ENCODE data around the gene SRGN.

The SRGN gene

DNA sequence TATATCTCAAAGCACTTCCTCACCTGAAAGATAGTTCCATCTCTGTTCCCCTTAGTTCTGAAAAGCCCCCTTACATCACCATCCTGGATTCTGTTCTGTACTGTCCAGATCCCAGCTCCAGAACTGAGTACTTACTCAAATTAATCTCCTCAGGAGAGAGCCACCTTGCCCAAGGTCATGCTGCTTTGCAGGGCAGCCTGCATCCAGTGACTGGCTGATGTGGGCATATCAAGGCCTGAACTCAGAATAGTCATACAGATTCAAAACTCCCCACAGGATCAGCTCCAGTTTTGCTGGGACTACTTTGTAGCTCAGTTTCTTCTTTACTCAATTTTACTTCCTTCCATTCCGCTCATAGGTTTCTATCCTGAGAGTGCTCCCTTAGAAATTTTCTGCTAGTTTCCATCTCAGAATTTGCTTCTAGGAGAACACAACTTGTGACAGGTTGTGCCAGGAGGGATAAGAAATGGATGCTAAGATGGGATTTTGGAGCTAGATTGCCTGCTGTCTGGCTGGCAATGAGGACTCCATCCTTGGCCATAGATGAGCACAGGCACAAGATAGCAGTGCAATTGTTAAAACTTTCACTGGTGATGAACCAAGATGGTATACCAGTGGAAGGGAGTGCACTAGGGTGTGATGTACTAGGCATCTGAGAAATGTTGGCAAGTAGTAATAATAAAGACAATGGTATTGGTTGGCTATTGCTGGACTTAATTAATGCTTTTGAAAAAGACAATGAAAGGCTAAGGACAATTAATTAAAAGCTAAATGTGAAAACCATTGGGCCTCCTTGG, 17.3 kb downstream of the SRGN start:
- H3K27ac ChIP-seq (ENCODE audit: insufficient read depth, low read depth, low read length, poor library complexity, severe bottlenecking) = no peak overlapping the region
- WGBS, 2 experiments = 83 to 100% methylated on average over 1 of the region's 1 CpG
- no peaks in the 10 kb centered on the region for H3K27me3 ChIP-seq (ENCODE audit: control insufficient read depth, insufficient read depth, low read length, poor library complexity, severe bottlenecking)
- no peaks in the 10 kb centered on the region for H3K36me3 ChIP-seq (ENCODE audit: control insufficient read depth, insufficient read depth, low read length)
- no peak overlapping the region for H3K4me3 ChIP-seq (ENCODE audit: insufficient read depth, low read depth, low read length)
- no peaks in the 10 kb centered on the region for H3K4me1 ChIP-seq (ENCODE audit: control insufficient read depth, insufficient read depth, low read length)
- no peaks in the 10 kb centered on the region for H3K9me3 ChIP-seq (ENCODE audit: control insufficient read depth, low read length)

GRCh38 chr10:69107176-69107490, 19.2 kb downstream of the SRGN start:
- H3K36me3 ChIP-seq (ENCODE audit: control insufficient read depth, insufficient read depth, low read length) = no peaks in the 10 kb centered on the region
- H3K27ac ChIP-seq (ENCODE audit: insufficient read depth, low read depth, low read length, poor library complexity, severe bottlenecking) = no peak overlapping the region
- H3K27me3 ChIP-seq (ENCODE audit: control insufficient read depth, insufficient read depth, low read length, poor library complexity, severe bottlenecking) = no peaks in the 10 kb centered on the region
- H3K9me3 ChIP-seq (ENCODE audit: control insufficient read depth, low read length) = no peaks in the 10 kb centered on the region
- H3K4me3 ChIP-seq (ENCODE audit: insufficient read depth, low read depth, low read length) = no peak overlapping the region
- H3K4me1 ChIP-seq (ENCODE audit: control insufficient read depth, insufficient read depth, low read length) = no peaks in the 10 kb centered on the region

- WGBS, 2 experiments = 89 to 94% methylated on average over 2 of the region's 2 CpGs
Observed at GRCh38 chr10:69107699-69108098, 19.8 kb downstream of the SRGN start.

GRCh38 chr10:69119896-69120295, 32.0 kb downstream of the SRGN start:
- H3K27me3 ChIP-seq (ENCODE audit: control insufficient read depth, insufficient read depth, low read length, poor library complexity, severe bottlenecking) = no peaks in the 10 kb centered on the region
- H3K4me1 ChIP-seq (ENCODE audit: control insufficient read depth, insufficient read depth, low read length) = no peaks in the 10 kb centered on the region
- 60% methylated on average over 1 of the region's 1 CpG; no CpG with 5 or more reads in 1 of the 2 experiments for WGBS, 2 experiments
- no peaks in the 10 kb centered on the region for H3K9me3 ChIP-seq (ENCODE audit: control insufficient read depth, low read length)
- H3K4me3 ChIP-seq (ENCODE audit: insufficient read depth, low read depth, low read length) = no peak overlapping the region
- H3K27ac ChIP-seq (ENCODE audit: insufficient read depth, low read depth, low read length, poor library complexity, severe bottlenecking) = no peak overlapping the region
- H3K36me3 ChIP-seq (ENCODE audit: control insufficient read depth, insufficient read depth, low read length) = no peaks in the 10 kb centered on the region

More at GRCh38 chr10:69107699-69108098, 19.8 kb downstream of the SRGN start:
- no peak overlapping the region for H3K27ac ChIP-seq (ENCODE audit: insufficient read depth, low read depth, low read length, poor library complexity, severe bottlenecking)
- H3K4me1 ChIP-seq (ENCODE audit: control insufficient read depth, insufficient read depth, low read length) = no peaks in the 10 kb centered on the region
- no peak overlapping the region for H3K4me3 ChIP-seq (ENCODE audit: insufficient read depth, low read depth, low read length)
- no peaks in the 10 kb centered on the region for H3K36me3 ChIP-seq (ENCODE audit: control insufficient read depth, insufficient read depth, low read length)
- no peaks in the 10 kb centered on the region for H3K27me3 ChIP-seq (ENCODE audit: control insufficient read depth, insufficient read depth, low read length, poor library complexity, severe bottlenecking)
- no peaks in the 10 kb centered on the region for H3K9me3 ChIP-seq (ENCODE audit: control insufficient read depth, low read length)

GRCh38 chr10:69123306-69123746, 35.4 kb downstream of the SRGN start:
- peaks cover 7% of the 10 kb centered on the region for H3K4me1 ChIP-seq (ENCODE audit: control insufficient read depth, insufficient read depth, low read length)
- peak overlapping the region; percentile 62 for H3K4me3 ChIP-seq (ENCODE audit: insufficient read depth, low read depth, low read length)
- H3K27me3 ChIP-seq (ENCODE audit: control insufficient read depth, insufficient read depth, low read length, poor library complexity, severe bottlenecking) = no peaks in the 10 kb centered on the region
- peak overlapping the region; percentile 99 for H3K27ac ChIP-seq (ENCODE audit: insufficient read depth, low read depth, low read length, poor library complexity, severe bottlenecking)
- no peaks in the 10 kb centered on the region for H3K36me3 ChIP-seq (ENCODE audit: control insufficient read depth, insufficient read depth, low read length)
- H3K9me3 ChIP-seq (ENCODE audit: control insufficient read depth, low read length) = no peaks in the 10 kb centered on the region
- 0 to 3% methylated on average over 15 to 16 of the region's 16 CpGs for WGBS, 2 experiments

DNA sequence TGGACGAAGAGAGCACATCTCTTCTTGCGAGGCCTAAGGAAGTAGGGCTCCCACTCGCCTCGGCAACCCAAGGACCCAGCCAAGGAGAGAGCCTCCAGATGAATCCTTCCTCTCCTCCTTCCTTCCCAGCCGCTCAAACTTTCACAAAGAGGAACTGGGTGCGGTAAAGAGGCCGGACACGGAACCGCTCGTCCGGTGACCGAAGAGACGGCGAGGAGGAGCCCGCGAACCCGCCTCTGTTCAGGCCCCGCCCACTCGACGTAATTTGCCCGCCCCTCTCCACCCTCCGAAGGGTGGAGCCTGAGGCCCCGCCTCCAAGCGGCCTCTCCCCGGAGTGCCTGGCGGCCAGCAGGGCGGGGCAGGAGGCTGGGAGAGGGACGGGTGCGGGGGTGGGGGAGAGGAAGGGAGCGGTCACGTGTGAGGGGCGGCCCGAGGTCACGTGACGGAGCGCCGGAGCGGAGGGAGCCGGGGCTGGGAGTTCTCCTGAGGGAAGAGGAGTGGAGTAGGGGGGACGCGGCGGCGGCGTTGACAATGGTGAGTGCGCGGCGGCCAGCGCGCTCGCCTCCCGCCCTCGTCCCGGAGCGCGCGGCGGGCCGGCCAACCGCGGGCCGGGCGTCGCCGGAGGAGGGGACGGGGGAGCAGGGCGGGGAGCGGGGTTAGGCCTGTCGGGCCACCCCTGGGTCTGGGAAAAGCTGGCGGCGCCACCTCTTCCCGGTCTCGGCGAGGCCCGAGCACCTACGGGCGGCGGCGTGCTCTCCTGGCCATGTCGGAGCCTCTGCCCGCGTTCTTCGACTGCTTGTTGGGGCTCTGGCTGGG, 36.1 kb downstream of the SRGN start, which contains the start of gene VPS26A:
Gene VPS26A (plus strand): TSS at position 432 of the 816 bp plus-strand sequence. CDS start 100 bp downstream, at position 532.
- 0 to 1% methylated on average over 82 of the region's 82 CpGs for WGBS, 2 experiments
- no peaks in the 10 kb centered on the region for H3K27me3 ChIP-seq (ENCODE audit: control insufficient read depth, insufficient read depth, low read length, poor library complexity, severe bottlenecking)
- H3K9me3 ChIP-seq (ENCODE audit: control insufficient read depth, low read length) = no peaks in the 10 kb centered on the region
- peaks cover 7% of the 10 kb centered on the region for H3K4me1 ChIP-seq (ENCODE audit: control insufficient read depth, insufficient read depth, low read length)
- peak within 1 kb of the TSS; percentile 99 for H3K27ac ChIP-seq (ENCODE audit: insufficient read depth, low read depth, low read length, poor library complexity, severe bottlenecking)
- H3K36me3 ChIP-seq (ENCODE audit: control insufficient read depth, insufficient read depth, low read length) = no peaks in the 10 kb centered on the region
- peak within 1 kb of the TSS; percentile 62 for H3K4me3 ChIP-seq (ENCODE audit: insufficient read depth, low read depth, low read length)

- no peaks in the 10 kb centered on the region for H3K9me3 ChIP-seq (ENCODE audit: control insufficient read depth, low read length)
- WGBS, 2 experiments = 0 to 1% methylated on average over 25 to 26 of the region's 26 CpGs
- peak overlapping the region; percentile 84 for H3K27ac ChIP-seq (ENCODE audit: insufficient read depth, low read depth, low read length, poor library complexity, severe bottlenecking)
- H3K27me3 ChIP-seq (ENCODE audit: control insufficient read depth, insufficient read depth, low read length, poor library complexity, severe bottlenecking) = no peaks in the 10 kb centered on the region
- H3K4me1 ChIP-seq (ENCODE audit: control insufficient read depth, insufficient read depth, low read length) = peaks cover 7% of the 10 kb centered on the region
- peak overlapping the region; percentile 62 for H3K4me3 ChIP-seq (ENCODE audit: insufficient read depth, low read depth, low read length)
- no peaks in the 10 kb centered on the region for H3K36me3 ChIP-seq (ENCODE audit: control insufficient read depth, insufficient read depth, low read length)
Observed at GRCh38 chr10:69124563-69125268, 36.8 kb downstream of the SRGN start.

DNA sequence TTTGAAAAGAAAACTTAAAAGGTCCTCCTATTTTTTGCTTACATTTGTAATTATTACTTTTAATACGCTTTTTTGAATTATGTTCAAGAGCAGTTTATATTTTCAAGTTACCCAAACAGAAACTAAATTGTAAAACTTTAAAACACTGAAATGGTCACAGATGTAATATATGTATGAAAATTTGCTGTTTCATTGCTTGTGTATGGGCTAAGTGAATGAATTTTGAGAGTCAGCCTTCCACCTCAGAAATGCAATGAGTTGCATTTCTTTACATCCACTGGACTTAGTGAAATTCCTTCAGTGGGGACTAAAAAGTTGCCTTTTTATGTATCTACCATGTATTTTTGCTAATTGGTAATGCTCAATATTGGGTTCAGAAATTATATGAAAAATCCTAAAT, 37.7 kb downstream of the SRGN start:
- no peak overlapping the region for H3K27ac ChIP-seq (ENCODE audit: insufficient read depth, low read depth, low read length, poor library complexity, severe bottlenecking)
- WGBS, 2 experiments = no CpG with 5 or more reads among the region's 1 CpG
- peak overlapping the region; percentile 10 for H3K4me3 ChIP-seq (ENCODE audit: insufficient read depth, low read depth, low read length)
- H3K9me3 ChIP-seq (ENCODE audit: control insufficient read depth, low read length) = no peaks in the 10 kb centered on the region
- peaks cover 7% of the 10 kb centered on the region for H3K4me1 ChIP-seq (ENCODE audit: control insufficient read depth, insufficient read depth, low read length)
- no peaks in the 10 kb centered on the region for H3K36me3 ChIP-seq (ENCODE audit: control insufficient read depth, insufficient read depth, low read length)
- no peaks in the 10 kb centered on the region for H3K27me3 ChIP-seq (ENCODE audit: control insufficient read depth, insufficient read depth, low read length, poor library complexity, severe bottlenecking)

GRCh38 chr10:69130251-69130650, 42.3 kb downstream of the SRGN start:
- no peak overlapping the region for H3K27ac ChIP-seq (ENCODE audit: insufficient read depth, low read depth, low read length, poor library complexity, severe bottlenecking)
- H3K9me3 ChIP-seq (ENCODE audit: control insufficient read depth, low read length) = no peaks in the 10 kb centered on the region
- H3K4me3 ChIP-seq (ENCODE audit: insufficient read depth, low read depth, low read length) = no peak overlapping the region
- H3K36me3 ChIP-seq (ENCODE audit: control insufficient read depth, insufficient read depth, low read length) = no peaks in the 10 kb centered on the region
- H3K27me3 ChIP-seq (ENCODE audit: control insufficient read depth, insufficient read depth, low read length, poor library complexity, severe bottlenecking) = no peaks in the 10 kb centered on the region
- 68 to 84% methylated on average over 1 to 2 of the region's 2 CpGs for WGBS, 2 experiments
- H3K4me1 ChIP-seq (ENCODE audit: control insufficient read depth, insufficient read depth, low read length) = peaks cover 5% of the 10 kb centered on the region

GRCh38 chr10:69139961-69140360, 52.1 kb downstream of the SRGN start:
- no peaks in the 10 kb centered on the region for H3K4me1 ChIP-seq (ENCODE audit: control insufficient read depth, insufficient read depth, low read length)
- no peak overlapping the region for H3K4me3 ChIP-seq (ENCODE audit: insufficient read depth, low read depth, low read length)
- no peak overlapping the region for H3K27ac ChIP-seq (ENCODE audit: insufficient read depth, low read depth, low read length, poor library complexity, severe bottlenecking)
- WGBS, 2 experiments = 95 to 96% methylated on average over 2 of the region's 2 CpGs
- H3K36me3 ChIP-seq (ENCODE audit: control insufficient read depth, insufficient read depth, low read length) = no peaks in the 10 kb centered on the region
- no peaks in the 10 kb centered on the region for H3K27me3 ChIP-seq (ENCODE audit: control insufficient read depth, insufficient read depth, low read length, poor library complexity, severe bottlenecking)
- H3K9me3 ChIP-seq (ENCODE audit: control insufficient read depth, low read length) = no peaks in the 10 kb centered on the region
